A673 (cell line): ENCODE measurements around the gene CLTC. TPM values are rescaled to one million over a fixed set of nuclear protein-coding genes. Genes with fewer than 3 reads are reported as not detected.

Experiments used
- BruUV-seq: library from RNA; stranded (reverse); fragments of 400-500 nt; replicated peaks from 2 replicates; lab custom pipeline; 2021; lab: Mats Ljungman, UMichigan
- CTCF ChIA-PET: fragments of 300-600 bp; sonication (Branson Sonifier 250); formaldehyde crosslinking; loops from one replicate; lab custom pipeline; 2022; ENCODE audit warnings: antibody characterized with exemption; lab: Charles Lee
- POLR2A ChIA-PET: fragments of 300-600 bp; sonication (Branson Sonifier 250); formaldehyde crosslinking; loops from one replicate; lab custom pipeline; 2022; ENCODE audit warnings: antibody characterized with exemption; ENCODE audit not compliant: low non-redundant PET; lab: Charles Lee
- DNase-seq: peaks from one replicate; pipeline ENCODE4 v3.0.0-alpha.2; 2015; ENCODE audit warnings: low spot score
- H3K27ac ChIP-seq: fragments of 200-600 bp; sonication (generic); 2 replicates; pipeline ENCODE4 v1.5.1; 2016; ENCODE audit warnings: mixed run types, low read depth, mild to moderate bottlenecking, mixed read lengths, antibody characterized with exemption, low read length; ENCODE audit not compliant: poor library complexity, severe bottlenecking
- H3K27me3 ChIP-seq: fragments of 200-600 bp; sonication (generic); replicated peaks from 2 replicates; pipeline ENCODE4 v1.6.1; 2017; ENCODE audit warnings: mixed run types, low read depth, mild to moderate bottlenecking, mixed read lengths, antibody characterized with exemption, low read length; ENCODE audit not compliant: insufficient read depth, poor library complexity
- H3K36me3 ChIP-seq: fragments of 200-600 bp; sonication (generic); 2 replicates; pipeline ENCODE4 v1.6.1; 2016; ENCODE audit warnings: mixed run types, mild to moderate bottlenecking, mixed read lengths, antibody characterized with exemption, low read length; ENCODE audit not compliant: insufficient read depth, poor library complexity, severe bottlenecking
- H3K4me1 ChIP-seq: fragments of 200-600 bp; sonication (generic); 2 replicates; pipeline ENCODE4 v1.6.1; 2017; ENCODE audit warnings: mixed run types, mild to moderate bottlenecking, mixed read lengths, antibody characterized with exemption, low read length; ENCODE audit not compliant: insufficient read depth, poor library complexity, severe bottlenecking
- H3K4me3 ChIP-seq: fragments of 200-600 bp; sonication (generic); 2 replicates; pipeline ENCODE4 v1.5.1; 2016; ENCODE audit warnings: low read depth, mixed run types, mild to moderate bottlenecking, mixed read lengths, low read length; ENCODE audit not compliant: poor library complexity, severe bottlenecking
- H3K9me3 ChIP-seq: fragments of 200-600 bp; sonication (generic); 2 replicates; pipeline ENCODE4 v1.6.1; 2016; ENCODE audit warnings: mixed run types, low read depth, mild to moderate bottlenecking, mixed read lengths, antibody characterized with exemption, low read length; ENCODE audit not compliant: poor library complexity, severe bottlenecking
- CTCF ChIP-seq: fragments of 300-800, 200-600 bp; sonication (generic); conservative IDR thresholded peaks from 2 replicates; pipeline ENCODE4 v1.5.1; 2017; ENCODE audit warnings: low read depth, mild to moderate bottlenecking, antibody characterized with exemption, low read length, moderate library complexity, mixed read lengths
- EZH2 ChIP-seq: fragments of 200-600 bp; sonication (generic); IDR thresholded peaks from 2 replicates; pipeline ENCODE4 v1.6.1; 2017; ENCODE audit warnings: borderline replicate concordance, low read depth, mild to moderate bottlenecking, mixed read lengths, antibody characterized with exemption, low read length; ENCODE audit not compliant: poor library complexity, severe bottlenecking
- intact Hi-C: fragments of 100-400 bp; cut with micrococcal nuclease; formaldehyde crosslinking; loops from one replicate; pipeline ENCODE4 v1.10.0; 2022; ENCODE audit not compliant: unreplicated experiment
- total RNA-seq: library from RNA; stranded (reverse); gene quantifications from 2 replicates; pipeline ENCODE4 v1.2.3, GENCODE V29; 2021

CLTC gene
- total RNA-seq, 1 experiment from 2014 or later = 313 TPM

- CTCF ChIA-PET = no interaction called here
- no peak for DNase-seq
- intact Hi-C loops = no loop called here
- POLR2A ChIA-PET = no interaction called here
- no peak for TF ChIP-seq CTCF
- TF ChIP-seq EZH2 = no peak
- no TSS peak for BruUV-seq
- H3K9me3 ChIP-seq = no peaks in the 10 kb centered on the region
- no peaks in the 10 kb centered on the region for H3K27me3 ChIP-seq
- peak overlapping the region; percentile 82 for H3K4me3 ChIP-seq
- H3K36me3 ChIP-seq = no peaks in the 10 kb centered on the region
- H3K27ac ChIP-seq = peak overlapping the region; percentile 98
- H3K4me1 ChIP-seq = peaks cover 24% of the 10 kb centered on the region
Observed at GRCh38 chr17:59617156-59617732, 2.5 kb upstream of the CLTC start.

- no TSS peak for BruUV-seq
- ChIA-PET CTCF (no interaction called here), POLR2A (interaction anchor here (0.5 to 0.7 kb wide), 5 partner anchors 64 to 296 kb away, joined by 3 to 6 read pairs (median 3); no protein-coding TSS in a partner anchor)
- H3K27me3 ChIP-seq = no peaks in the 10 kb centered on the region
- no peaks in the 10 kb centered on the region for H3K9me3 ChIP-seq
- peak overlapping the region; percentile 98 for H3K27ac ChIP-seq
- intact Hi-C loops = no loop called here
- no peaks in the 10 kb centered on the region for H3K36me3 ChIP-seq
- no peak for DNase-seq
- H3K4me3 ChIP-seq = peak overlapping the region; percentile 82
- TF ChIP-seq EZH2 (no peak), CTCF (no peak)
- H3K4me1 ChIP-seq = peaks cover 40% of the 10 kb centered on the region
Observed at GRCh38 chr17:59619035-59619297, 729 bp upstream of the CLTC start.

GRCh38 chr17:59620064-59620359, 317 bp downstream of the CLTC start:
- DNase-seq = no peak
- Histone ChIP-seq H3K27me3 (no peaks in the 10 kb centered on the region), H3K4me3 (peak overlapping the region; percentile 82), H3K9me3 (no peaks in the 10 kb centered on the region), H3K27ac (peak overlapping the region; percentile 98), H3K36me3 (no peaks in the 10 kb centered on the region), H3K4me1 (peaks cover 43% of the 10 kb centered on the region)
- intact Hi-C loops = no loop called here
- TF ChIP-seq CTCF = no peak
- no peak for TF ChIP-seq EZH2
- BruUV-seq = no TSS peak
- CTCF ChIA-PET = interaction anchor here (0.6 kb wide), 1 partner anchor 20 kb away, joined by 3 read pairs; no protein-coding TSS in a partner anchor
- POLR2A ChIA-PET = no interaction called here
